ENCODE data around the gene ADARB2.
"Not testable (repeated sequence)": the region's sequence is repeated elsewhere in the genome, so short reads cannot be mapped to it uniquely, and the experiment has no call there.

ADARB2 gene

GRCh38 chr10:1539216-1539615, 198.1 kb downstream of the ADARB2 start:
- Mint-ChIP-seq H3K36me3 (ENCODE audit: low read depth) (no peaks in the 10 kb centered on the region), H3K4me1 (ENCODE audit: low read depth) (no peaks in the 10 kb centered on the region), H3K4me3 (no peak overlapping the region), H3K27me3 (no peaks in the 10 kb centered on the region), H3K27ac (no peak overlapping the region), H3K9me3 (no peaks in the 10 kb centered on the region)

GRCh38 chr10:1538531-1539061, 198.7 kb downstream of the ADARB2 start:
- H3K4me3 Mint-ChIP-seq = no peak overlapping the region
- no peaks in the 10 kb centered on the region for H3K36me3 Mint-ChIP-seq (ENCODE audit: low read depth)
- no peaks in the 10 kb centered on the region for H3K9me3 Mint-ChIP-seq
- H3K27ac Mint-ChIP-seq = no peak overlapping the region
- no peaks in the 10 kb centered on the region for H3K27me3 Mint-ChIP-seq
- no peaks in the 10 kb centered on the region for H3K4me1 Mint-ChIP-seq (ENCODE audit: low read depth)

- Mint-ChIP-seq H3K36me3 (ENCODE audit: low read depth) (no peaks in the 10 kb centered on the region), H3K27ac (no peak overlapping the region), H3K4me1 (ENCODE audit: low read depth) (no peaks in the 10 kb centered on the region), H3K27me3 (no peaks in the 10 kb centered on the region), H3K9me3 (no peaks in the 10 kb centered on the region), H3K4me3 (no peak overlapping the region)
Observed at GRCh38 chr10:1538121-1538520, 199.2 kb downstream of the ADARB2 start.

- not testable (repeated sequence) for H3K4me3 Mint-ChIP-seq; H3K36me3 Mint-ChIP-seq (ENCODE audit: low read depth); H3K9me3 Mint-ChIP-seq; H3K27me3 Mint-ChIP-seq; H3K27ac Mint-ChIP-seq; H3K4me1 Mint-ChIP-seq (ENCODE audit: low read depth)
Observed at GRCh38 chr10:1537449-1537848, 199.9 kb downstream of the ADARB2 start.

- H3K4me1 Mint-ChIP-seq (ENCODE audit: low read depth) = no peaks in the 10 kb centered on the region
- H3K36me3 Mint-ChIP-seq (ENCODE audit: low read depth) = no peaks in the 10 kb centered on the region
- no peaks in the 10 kb centered on the region for H3K27me3 Mint-ChIP-seq
- H3K9me3 Mint-ChIP-seq = no peaks in the 10 kb centered on the region
- no peak overlapping the region for H3K27ac Mint-ChIP-seq
- no peak overlapping the region for H3K4me3 Mint-ChIP-seq
Observed at GRCh38 chr10:1536341-1536740, 201.0 kb downstream of the ADARB2 start.

GRCh38 chr10:1535301-1535965, 201.9 kb downstream of the ADARB2 start:
- Mint-ChIP-seq H3K4me1 (ENCODE audit: low read depth) (no peaks in the 10 kb centered on the region), H3K4me3 (no peak overlapping the region), H3K27me3 (peaks cover 2% of the 10 kb centered on the region), H3K27ac (no peak overlapping the region), H3K36me3 (ENCODE audit: low read depth) (no peaks in the 10 kb centered on the region), H3K9me3 (no peaks in the 10 kb centered on the region)

GRCh38 chr10:1534820-1535219, 202.5 kb downstream of the ADARB2 start:
- no peak overlapping the region for H3K4me3 Mint-ChIP-seq
- no peak overlapping the region for H3K27ac Mint-ChIP-seq
- peaks cover 7% of the 10 kb centered on the region for H3K27me3 Mint-ChIP-seq
- no peaks in the 10 kb centered on the region for H3K36me3 Mint-ChIP-seq (ENCODE audit: low read depth)
- no peaks in the 10 kb centered on the region for H3K9me3 Mint-ChIP-seq
- no peaks in the 10 kb centered on the region for H3K4me1 Mint-ChIP-seq (ENCODE audit: low read depth)

- H3K27me3 Mint-ChIP-seq = peaks cover 13% of the 10 kb centered on the region
- H3K27ac Mint-ChIP-seq = no peak overlapping the region
- H3K4me1 Mint-ChIP-seq (ENCODE audit: low read depth) = no peaks in the 10 kb centered on the region
- no peak overlapping the region for H3K4me3 Mint-ChIP-seq
- H3K36me3 Mint-ChIP-seq (ENCODE audit: low read depth) = no peaks in the 10 kb centered on the region
- no peaks in the 10 kb centered on the region for H3K9me3 Mint-ChIP-seq
Observed at GRCh38 chr10:1532636-1533035, 204.7 kb downstream of the ADARB2 start.

GRCh38 chr10:1531883-1532597, 205.3 kb downstream of the ADARB2 start:
- no peak overlapping the region for H3K27ac Mint-ChIP-seq
- no peaks in the 10 kb centered on the region for H3K4me1 Mint-ChIP-seq (ENCODE audit: low read depth)
- H3K4me3 Mint-ChIP-seq = no peak overlapping the region
- H3K9me3 Mint-ChIP-seq = no peaks in the 10 kb centered on the region
- H3K27me3 Mint-ChIP-seq = peaks cover 18% of the 10 kb centered on the region
- H3K36me3 Mint-ChIP-seq (ENCODE audit: low read depth) = no peaks in the 10 kb centered on the region

GRCh38 chr10:1530871-1531517, 206.3 kb downstream of the ADARB2 start:
- no peaks in the 10 kb centered on the region for H3K36me3 Mint-ChIP-seq (ENCODE audit: low read depth)
- no peaks in the 10 kb centered on the region for H3K4me1 Mint-ChIP-seq (ENCODE audit: low read depth)
- no peak overlapping the region for H3K27ac Mint-ChIP-seq
- no peaks in the 10 kb centered on the region for H3K9me3 Mint-ChIP-seq
- peaks cover 18% of the 10 kb centered on the region for H3K27me3 Mint-ChIP-seq
- H3K4me3 Mint-ChIP-seq = no peak overlapping the region

- H3K27me3 Mint-ChIP-seq = peaks cover 24% of the 10 kb centered on the region
- H3K36me3 Mint-ChIP-seq (ENCODE audit: low read depth) = no peaks in the 10 kb centered on the region
- H3K9me3 Mint-ChIP-seq = no peaks in the 10 kb centered on the region
- H3K4me1 Mint-ChIP-seq (ENCODE audit: low read depth) = no peaks in the 10 kb centered on the region
- no peak overlapping the region for H3K4me3 Mint-ChIP-seq
- H3K27ac Mint-ChIP-seq = no peak overlapping the region
Observed at GRCh38 chr10:1529806-1530413, 207.4 kb downstream of the ADARB2 start.

- Mint-ChIP-seq H3K27me3 (peaks cover 24% of the 10 kb centered on the region), H3K4me3 (no peak overlapping the region)
Observed at GRCh38 chr10:1527951-1528350, 209.4 kb downstream of the ADARB2 start.

GRCh38 chr10:1526436-1527055, 210.8 kb downstream of the ADARB2 start:
- no peaks in the 10 kb centered on the region for H3K9me3 Mint-ChIP-seq
- no peak overlapping the region for H3K27ac Mint-ChIP-seq
- H3K4me3 Mint-ChIP-seq = no peak overlapping the region
- peaks cover 24% of the 10 kb centered on the region for H3K27me3 Mint-ChIP-seq
- no peaks in the 10 kb centered on the region for H3K36me3 Mint-ChIP-seq (ENCODE audit: low read depth)
- H3K4me1 Mint-ChIP-seq (ENCODE audit: low read depth) = no peaks in the 10 kb centered on the region

More at GRCh38 chr10:1527951-1528350, 209.4 kb downstream of the ADARB2 start:
- no peaks in the 10 kb centered on the region for H3K36me3 Mint-ChIP-seq (ENCODE audit: low read depth)
- H3K4me1 Mint-ChIP-seq (ENCODE audit: low read depth) = no peaks in the 10 kb centered on the region
- no peaks in the 10 kb centered on the region for H3K9me3 Mint-ChIP-seq
- H3K27ac Mint-ChIP-seq = no peak overlapping the region

- Mint-ChIP-seq H3K4me1 (ENCODE audit: low read depth) (no peaks in the 10 kb centered on the region), H3K27me3 (peaks cover 23% of the 10 kb centered on the region), H3K9me3 (no peaks in the 10 kb centered on the region), H3K36me3 (ENCODE audit: low read depth) (no peaks in the 10 kb centered on the region), H3K27ac (no peak overlapping the region), H3K4me3 (no peak overlapping the region)
Observed at GRCh38 chr10:1525354-1526162, 211.8 kb downstream of the ADARB2 start.
